Kidney tubule cell (primary cell): ENCODE measurements around the gene TAF11.
A peak's percentile ranks its signal among the peaks of the same experiment; 100 is the strongest.
"Not testable (repeated sequence)": the region's sequence is repeated elsewhere in the genome, so short reads cannot be mapped to it uniquely, and the experiment has no call there.

Source experiments
- DNase-seq: peaks from one replicate; pipeline ENCODE4 v3.0.0-alpha.2; 2018; ENCODE audit warnings: low spot score

TAF11 gene

DNA sequence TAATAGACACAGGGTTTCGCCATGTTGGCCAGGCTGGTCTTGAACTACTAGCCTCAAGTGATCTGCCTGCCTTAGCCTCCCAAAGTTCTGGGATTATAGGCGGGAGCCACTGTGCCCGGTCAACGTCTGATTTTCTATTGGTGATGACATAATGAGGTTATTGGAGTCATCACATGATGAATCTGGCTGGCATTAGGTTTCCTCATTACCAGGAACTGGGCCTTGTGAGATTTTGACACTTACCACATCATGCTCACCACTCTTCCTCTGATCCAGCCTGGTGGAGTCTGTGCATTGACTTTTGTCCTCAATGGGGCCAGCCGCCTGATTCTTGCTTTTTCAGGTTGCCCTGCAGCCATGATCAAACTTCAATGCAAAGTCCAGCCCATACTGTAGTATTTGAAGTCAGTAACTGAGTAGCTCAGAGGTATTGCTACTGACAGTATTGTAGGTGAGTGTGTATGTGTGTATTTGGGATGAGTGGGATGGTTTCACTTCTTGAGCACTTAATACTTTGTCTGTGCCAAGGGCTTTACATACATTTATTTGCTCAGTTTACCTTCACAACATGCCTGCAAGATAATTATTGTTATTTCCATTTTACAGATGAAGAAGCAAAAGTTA lies 17.3 kb upstream of the TAF11 start:
- no peak for DNase-seq

GRCh38 chr6:34901930-34902329 lies 14.1 kb upstream of the TAF11 start:
- DNase-seq: peak; percentile 63

- no peak for DNase-seq
Observed at GRCh38 chr6:34900321-34901031, 12.6 kb upstream of the TAF11 start.

- not testable (repeated sequence) for DNase-seq
Observed at GRCh38 chr6:34899748-34900147, 11.9 kb upstream of the TAF11 start.

GRCh38 chr6:34897716-34898115 lies 9.9 kb upstream of the TAF11 start:
- no peak for DNase-seq

GRCh38 chr6:34897130-34897529 lies 9.3 kb upstream of the TAF11 start:
- no peak for DNase-seq

DNA sequence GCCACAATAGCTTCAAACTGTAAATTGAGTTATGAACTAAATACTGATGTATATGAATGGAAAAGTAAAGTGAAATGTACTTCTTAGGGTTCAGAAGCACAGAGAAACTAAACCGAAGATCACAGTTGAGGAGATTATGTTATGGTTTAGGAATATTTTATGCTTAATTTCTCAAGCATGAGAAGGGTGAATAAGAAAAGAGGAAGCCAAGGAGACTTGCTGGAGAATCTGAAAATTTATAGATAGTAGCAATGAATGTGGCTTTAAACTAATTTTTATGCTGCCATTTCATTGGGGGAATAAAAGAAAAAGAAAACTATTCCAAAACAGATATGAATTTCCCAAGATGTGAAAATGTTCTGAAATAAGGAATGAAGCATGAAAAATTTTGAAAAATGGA lies 6.9 kb upstream of the TAF11 start:
- no peak for DNase-seq

DNA sequence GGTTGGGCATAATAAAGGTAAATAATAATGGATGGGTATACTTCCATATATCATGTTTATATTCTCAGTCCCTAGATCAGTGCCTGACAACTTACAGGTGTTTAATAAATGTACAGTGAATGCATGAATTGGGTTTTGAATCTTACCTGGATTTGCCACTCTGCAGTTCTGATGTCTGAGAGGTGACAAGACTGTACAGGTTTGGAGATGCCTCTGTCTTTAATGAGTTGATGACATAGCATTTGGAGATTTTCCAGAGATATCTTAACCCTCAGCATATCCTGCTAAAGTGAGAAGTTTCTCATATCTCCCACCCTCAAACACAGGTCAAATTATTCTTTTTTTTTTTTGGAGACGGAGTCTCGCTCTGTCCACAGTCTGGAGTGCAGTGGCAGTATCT lies 3.5 kb upstream of the TAF11 start:
- no peak for DNase-seq

GRCh38 chr6:34890533-34890925 lies 2.7 kb upstream of the TAF11 start:
- DNase-seq: no peak

DNA sequence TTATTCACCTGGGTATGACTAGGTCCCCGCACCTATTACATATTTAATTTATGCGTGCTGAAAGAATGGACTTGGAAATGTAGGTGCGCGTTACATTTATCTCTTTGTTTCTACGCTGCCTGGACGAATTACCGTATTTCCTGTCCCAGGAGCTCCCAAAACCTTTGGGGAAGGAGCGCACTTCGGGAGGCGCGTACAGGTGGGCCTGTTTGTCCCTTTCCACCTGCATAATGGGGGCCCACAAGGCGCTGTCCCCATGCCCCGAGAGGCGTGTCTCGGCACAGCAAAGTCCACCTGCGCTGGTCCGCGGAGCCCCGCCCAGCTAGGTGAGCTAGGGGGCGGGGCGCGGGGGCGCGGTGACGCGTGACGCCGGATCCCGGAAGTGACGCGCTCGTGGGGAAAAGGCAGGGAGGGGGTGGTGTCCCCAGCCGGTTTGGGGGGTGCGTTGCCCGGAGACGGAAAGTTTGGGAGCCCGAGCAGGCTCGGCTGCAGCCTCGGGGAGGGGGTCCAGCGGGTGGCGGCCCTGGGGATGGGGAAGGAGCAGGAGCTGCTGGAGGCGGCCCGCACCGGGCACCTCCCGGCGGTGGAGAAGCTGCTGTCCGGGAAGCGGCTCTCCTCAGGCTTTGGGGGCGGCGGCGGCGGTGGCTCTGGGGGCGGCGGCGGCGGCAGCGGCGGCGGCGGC lies 1.2 kb upstream of the TAF11 start, which contains the start of gene ANKS1A:
Gene ANKS1A, plus strand, starts transcription at position 382 of the 682 bp plus-strand sequence. Its CDS starts 148 bp downstream, at position 530.
- DNase-seq: peak; percentile 82

GRCh38 chr6:34888514-34888856 lies 643 bp upstream of the TAF11 start:
- DNase-seq: no peak

DNA sequence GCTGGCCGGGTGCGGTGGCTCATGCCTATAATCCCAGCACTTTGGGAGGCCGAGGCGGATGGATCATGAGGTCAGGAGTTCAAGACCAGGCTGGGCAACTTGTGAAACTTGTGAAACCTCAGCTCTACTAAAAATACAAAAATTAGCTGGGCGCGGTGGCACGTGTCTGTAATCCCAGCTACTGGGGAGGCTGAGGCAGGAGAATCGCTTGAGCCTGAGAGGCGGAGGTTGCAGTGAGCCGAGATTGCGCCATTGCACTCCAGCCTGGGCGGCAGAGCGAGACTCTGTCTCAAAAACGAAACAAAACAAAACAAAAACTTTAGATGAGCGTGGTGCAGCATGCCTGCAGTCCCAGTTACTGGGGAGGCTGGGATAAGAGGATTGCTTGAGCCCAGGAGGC lies 2.0 kb downstream of the TAF11 start:
- DNase-seq: not testable (repeated sequence)

- DNase-seq: no peak
Observed at GRCh38 chr6:34884996-34885395, 2.8 kb downstream of the TAF11 start.

DNA sequence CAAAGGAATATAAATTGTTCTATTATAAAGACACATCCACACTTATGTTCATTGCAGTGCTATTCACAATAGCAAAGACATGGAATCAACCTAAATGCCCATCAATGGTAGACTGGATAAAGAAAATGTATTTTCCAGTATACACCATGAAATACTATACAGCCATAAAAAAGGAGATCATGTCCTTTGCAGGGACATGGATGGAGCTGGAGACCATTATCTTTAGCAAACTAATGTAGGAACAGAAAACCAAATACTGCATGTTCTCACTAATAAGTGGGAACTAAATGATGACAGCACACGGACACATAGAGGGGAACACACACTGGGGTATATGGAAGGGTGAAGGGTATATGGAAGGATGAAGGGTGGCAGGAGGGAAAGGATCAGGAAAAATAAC lies 3.8 kb downstream of the TAF11 start:
- not testable (repeated sequence) for DNase-seq

DNA sequence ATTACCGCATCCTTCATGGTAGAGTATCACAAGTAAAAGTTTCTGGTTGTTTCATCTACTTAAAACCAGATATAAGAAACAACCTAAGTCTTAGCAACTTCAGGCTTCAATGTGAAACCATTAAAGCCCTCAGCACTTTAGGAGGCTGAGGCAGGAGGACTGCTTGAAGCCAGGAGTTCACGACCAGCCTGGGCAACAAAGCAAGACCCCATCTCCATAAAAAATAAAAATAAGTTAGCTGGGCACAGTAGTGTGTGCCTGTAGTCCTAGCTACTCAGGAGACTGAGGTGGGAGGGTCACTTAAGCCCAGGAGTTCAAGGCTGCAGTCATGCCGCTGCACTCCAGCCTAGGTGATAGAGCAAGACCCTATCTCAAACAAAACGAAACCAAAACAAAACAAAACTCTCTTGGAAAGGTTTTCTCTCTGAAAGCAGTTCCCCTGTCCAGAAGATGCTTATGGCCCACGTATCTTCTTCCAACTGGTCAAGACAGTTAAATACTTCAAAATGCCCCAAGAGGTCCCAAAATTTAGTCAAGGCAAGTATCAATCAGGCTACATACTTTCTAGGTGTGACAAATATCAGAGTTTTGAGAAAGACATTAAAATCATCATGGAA lies 9.9 kb downstream of the TAF11 start:
- DNase-seq: no peak

- no peak for DNase-seq
Observed at GRCh38 chr6:34877259-34877658, 10.6 kb downstream of the TAF11 start.

DNA sequence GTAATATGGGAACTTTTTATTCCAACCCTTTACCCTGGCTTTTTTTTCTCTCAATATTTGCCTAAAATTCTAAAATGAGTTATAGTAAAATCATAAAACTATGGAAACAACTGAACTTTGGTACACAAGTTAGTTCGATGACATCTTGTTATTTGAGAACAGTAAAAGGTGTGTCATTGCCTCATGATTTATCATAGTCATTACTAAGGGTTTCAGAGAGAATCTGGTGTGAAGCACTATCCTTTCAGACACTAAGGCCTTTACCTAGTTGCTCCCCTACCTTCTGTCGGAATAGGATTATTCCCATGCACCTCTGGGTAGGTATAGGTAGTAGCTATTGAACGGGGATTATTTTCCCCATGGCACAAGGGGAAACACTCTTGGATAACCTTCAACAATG lies 11.4 kb downstream of the TAF11 start:
- DNase-seq: no peak

DNA sequence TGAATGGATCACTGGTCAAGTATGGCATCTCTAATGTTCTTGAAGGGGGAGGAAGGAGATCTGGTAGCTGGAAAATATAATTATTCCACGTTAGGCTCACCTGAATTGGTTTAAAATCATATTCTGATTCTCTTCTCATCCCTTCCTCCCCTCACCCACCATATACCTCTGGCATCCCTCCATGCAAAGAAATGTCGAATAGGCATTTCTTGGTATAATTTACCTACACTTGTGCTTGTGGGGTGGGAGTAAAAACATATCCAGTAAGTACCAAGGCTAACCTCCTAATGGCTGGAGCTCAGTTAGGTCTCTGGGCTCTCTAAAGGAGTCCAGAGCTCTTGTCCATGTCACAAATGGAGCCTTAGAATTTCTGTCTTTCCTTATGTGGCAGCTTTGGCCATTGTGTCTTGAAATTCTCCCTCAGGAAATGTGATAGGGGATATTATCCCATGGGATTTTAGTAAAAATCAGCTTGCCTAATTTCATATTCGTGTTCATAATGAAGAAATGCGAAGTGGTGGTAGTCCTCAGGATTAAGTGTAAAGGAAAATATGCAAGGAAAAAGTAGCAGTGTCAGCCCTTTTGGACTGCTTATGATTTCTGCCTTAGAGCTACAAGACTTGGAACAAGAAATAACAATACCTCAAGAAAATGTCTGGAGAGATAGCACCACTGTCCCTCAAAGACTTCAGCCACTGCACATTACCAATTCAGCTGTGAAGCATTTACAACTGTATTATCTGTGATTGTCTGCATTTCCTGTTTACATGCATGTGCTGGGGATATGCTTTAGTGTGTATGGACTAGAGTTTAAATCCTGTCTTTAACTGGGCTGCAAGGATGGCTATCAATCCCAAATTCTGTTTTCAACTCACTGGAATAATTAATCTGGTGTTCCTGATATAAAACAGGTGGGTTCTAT lies 12.3 kb downstream of the TAF11 start:
- DNase-seq: no peak

DNA sequence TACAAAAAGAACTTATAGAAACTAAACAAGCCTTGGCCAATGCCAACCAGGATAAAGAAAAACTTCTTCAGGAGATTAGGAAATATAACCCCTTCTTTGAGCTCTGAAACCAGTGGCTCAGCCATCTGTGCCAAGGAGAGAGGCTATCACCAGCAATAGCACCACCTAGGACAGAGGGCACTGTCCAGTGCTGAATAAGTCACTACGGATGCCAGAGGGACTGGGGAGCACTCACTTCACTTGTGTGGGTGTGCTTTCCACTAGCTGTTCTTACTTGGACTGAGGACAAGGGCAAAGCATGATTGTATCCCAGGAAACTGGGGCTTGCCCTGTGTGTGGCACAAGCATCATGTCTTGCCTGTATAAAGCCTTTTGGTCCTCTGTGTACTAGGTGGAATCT lies 15.5 kb downstream of the TAF11 start:
- DNase-seq: no peak

GRCh38 chr6:34871853-34872252 lies 16.0 kb downstream of the TAF11 start:
- DNase-seq: no peak

DNA sequence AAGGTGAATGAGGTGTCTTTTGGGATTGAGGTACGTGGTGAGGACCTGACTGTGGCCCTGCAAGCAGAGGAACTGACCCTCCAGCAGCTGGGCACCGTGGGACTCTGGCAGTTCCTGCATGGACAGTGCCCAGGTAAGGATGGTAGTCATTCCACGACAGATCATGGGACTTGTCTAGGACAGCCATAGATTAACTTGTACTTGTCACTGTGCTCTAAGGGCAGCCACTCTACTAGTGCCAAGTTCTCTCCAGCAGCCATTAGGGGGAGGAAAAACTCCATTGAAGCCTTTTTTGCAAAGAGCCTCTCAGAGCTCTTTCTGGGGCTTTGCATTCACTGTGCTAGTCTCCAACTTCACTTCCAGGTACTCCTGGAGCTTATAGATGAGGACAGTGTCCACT lies 20.4 kb downstream of the TAF11 start:
- DNase-seq: no peak

DNA sequence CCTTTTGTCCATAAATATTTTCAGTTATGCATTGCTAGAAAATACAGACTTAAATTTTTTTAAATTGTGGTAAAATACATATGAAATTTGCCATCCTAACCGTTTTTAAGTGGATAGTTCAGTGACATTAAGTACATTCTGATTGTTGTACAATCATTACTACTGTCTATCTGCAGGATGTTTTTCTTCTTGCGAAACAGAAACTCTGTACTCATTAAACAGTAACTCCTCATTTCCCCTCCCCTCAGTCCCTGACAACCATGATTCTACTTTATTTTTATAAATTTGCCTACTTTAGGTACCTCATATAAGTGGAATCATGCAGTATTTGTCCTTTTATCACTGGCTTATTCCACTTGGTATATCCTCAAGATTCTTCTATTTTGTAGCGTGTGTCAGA lies 21.3 kb downstream of the TAF11 start:
- no peak for DNase-seq
